ENCODE data around the gene RAP2C. TPM values are rescaled to one million over a fixed set of nuclear protein-coding genes. Genes with fewer than 3 reads are reported as not detected.

Gene RAP2C
- total and polyA plus RNA-seq, 12 donors, result 7.6 to 27.7 (median 16.5) TPM

- H3K36me3 ChIP-seq, result peaks cover 0 to 39% (median 0%) of the 10 kb centered on the region in 9 donors
- peaks cover 0 to 63% (median 16%) of the 10 kb centered on the region in 9 donors for H3K4me1 ChIP-seq
- WGBS, 2 donors, result 38 to 47% methylated on average over 5 of the region's 5 CpGs
- no peak overlapping the region for H3K4me3 ChIP-seq
- TF ChIP-seq, protein P1, sequence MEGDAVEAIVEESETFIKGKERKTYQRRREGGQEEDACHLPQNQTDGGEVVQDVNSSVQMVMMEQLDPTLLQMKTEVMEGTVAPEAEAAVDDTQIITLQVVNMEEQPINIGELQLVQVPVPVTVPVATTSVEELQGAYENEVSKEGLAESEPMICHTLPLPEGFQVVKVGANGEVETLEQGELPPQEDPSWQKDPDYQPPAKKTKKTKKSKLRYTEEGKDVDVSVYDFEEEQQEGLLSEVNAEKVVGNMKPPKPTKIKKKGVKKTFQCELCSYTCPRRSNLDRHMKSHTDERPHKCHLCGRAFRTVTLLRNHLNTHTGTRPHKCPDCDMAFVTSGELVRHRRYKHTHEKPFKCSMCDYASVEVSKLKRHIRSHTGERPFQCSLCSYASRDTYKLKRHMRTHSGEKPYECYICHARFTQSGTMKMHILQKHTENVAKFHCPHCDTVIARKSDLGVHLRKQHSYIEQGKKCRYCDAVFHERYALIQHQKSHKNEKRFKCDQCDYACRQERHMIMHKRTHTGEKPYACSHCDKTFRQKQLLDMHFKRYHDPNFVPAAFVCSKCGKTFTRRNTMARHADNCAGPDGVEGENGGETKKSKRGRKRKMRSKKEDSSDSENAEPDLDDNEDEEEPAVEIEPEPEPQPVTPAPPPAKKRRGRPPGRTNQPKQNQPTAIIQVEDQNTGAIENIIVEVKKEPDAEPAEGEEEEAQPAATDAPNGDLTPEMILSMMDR (IDR thresholded peaks at IDR 0.05), result no peak
- no peaks in the 10 kb centered on the region for H3K9me3 ChIP-seq
- H3K27ac ChIP-seq, result peak overlapping the region in 2 of 10 donors; percentile 9 to 31
- peaks cover 0 to 34% (median 0%) of the 10 kb centered on the region in 7 donors for H3K27me3 ChIP-seq
- ATAC-seq (no peak), DNase-seq (no peak)
- intact Hi-C loops (cut with DNase I), result no loop called here
Observed at GRCh38 chrX:132206259-132206658, 13.0 kb downstream of the RAP2C start.

DNA sequence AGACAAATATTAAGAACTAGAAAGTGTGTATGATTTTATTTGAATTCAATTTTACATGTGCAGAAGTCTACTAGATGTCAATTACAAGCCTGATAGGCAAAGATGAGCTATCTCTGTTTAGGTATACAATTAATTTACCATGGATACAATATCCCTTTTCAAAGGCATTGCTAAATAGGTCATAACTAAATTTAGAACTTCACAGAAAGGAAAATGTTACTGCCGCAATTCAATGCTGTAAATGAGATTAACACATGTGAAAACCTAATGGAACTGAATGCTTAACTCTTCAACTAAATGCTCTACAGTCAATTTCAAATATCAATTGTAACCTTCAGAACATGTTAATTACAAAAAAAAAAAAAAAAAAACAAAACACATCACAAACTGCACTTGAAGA is 14.6 kb downstream of the RAP2C start:
- intact Hi-C loops (cut with DNase I), result no loop called here
- H3K4me1 ChIP-seq, result peaks cover 0 to 56% (median 14%) of the 10 kb centered on the region in 9 donors
- peak overlapping the region in 2 of 10 donors; percentile 15 to 16 for H3K27ac ChIP-seq
- ATAC-seq (peak in 2 of 8 donors; percentile 48 to 57), DNase-seq (no peak)
- TF ChIP-seq, protein P1 (IDR thresholded peaks at IDR 0.05), result no peak
- H3K4me3 ChIP-seq, result no peak overlapping the region
- H3K36me3 ChIP-seq, result peaks cover 0 to 45% (median 0%) of the 10 kb centered on the region in 9 donors
- H3K27me3 ChIP-seq, result peaks cover 0 to 39% (median 0%) of the 10 kb centered on the region in 7 donors
- WGBS, 2 donors, result 16 to 24% methylated on average over 1 of the region's 1 CpG
- H3K9me3 ChIP-seq, result no peaks in the 10 kb centered on the region

DNA sequence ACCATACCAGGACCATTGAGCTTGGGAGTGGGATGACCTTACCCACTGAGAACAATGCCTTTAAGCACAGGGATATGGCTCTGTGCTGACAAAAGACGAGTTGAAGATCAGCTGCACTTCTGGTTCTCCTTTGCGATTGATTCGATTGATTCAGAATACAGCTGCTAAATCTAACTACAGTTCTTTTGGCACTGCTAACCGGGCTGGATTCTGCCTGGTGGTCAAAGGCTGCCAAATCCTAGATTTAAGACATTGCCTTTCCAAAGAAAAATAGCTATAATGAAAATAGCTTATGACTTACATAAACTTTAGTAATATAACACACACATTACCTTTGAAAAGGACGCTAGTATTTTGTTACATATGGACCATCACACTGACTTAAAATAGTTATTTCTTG is 18.3 kb downstream of the RAP2C start:
- no peaks in the 10 kb centered on the region for H3K9me3 ChIP-seq
- TF ChIP-seq, protein P1 (IDR thresholded peaks at IDR 0.05), result no peak
- ATAC-seq, result no peak
- no peak overlapping the region for H3K4me3 ChIP-seq
- DNase-seq, result no peak
- peaks cover 0 to 36% (median 0%) of the 10 kb centered on the region in 7 donors for H3K27me3 ChIP-seq
- intact Hi-C loops (cut with DNase I), result no loop called here
- no peak overlapping the region for H3K27ac ChIP-seq
- H3K36me3 ChIP-seq, result peaks cover 0 to 40% (median 0%) of the 10 kb centered on the region in 9 donors
- WGBS, 2 donors, result 62 to 68% methylated on average over 5 of the region's 5 CpGs
- peaks cover 0 to 22% (median 6%) of the 10 kb centered on the region in 9 donors for H3K4me1 ChIP-seq

- Histone ChIP-seq H3K4me3 (no peak overlapping the region), H3K27me3 (peaks cover 0 to 31% (median 0%) of the 10 kb centered on the region in 7 donors), H3K9me3 (no peaks in the 10 kb centered on the region), H3K4me1 (peaks cover 0 to 12% (median 0%) of the 10 kb centered on the region in 9 donors), H3K36me3 (peaks cover 0 to 32% (median 0%) of the 10 kb centered on the region in 9 donors), H3K27ac (no peak overlapping the region)
- TF ChIP-seq, protein P1 (IDR thresholded peaks at IDR 0.05), result no peak
- intact Hi-C loops (cut with DNase I), result no loop called here
- 94 to 98% methylated on average over 6 of the region's 6 CpGs for WGBS, 2 donors
- no peak for ATAC-seq
- DNase-seq, result no peak
Observed at GRCh38 chrX:132199941-132200340, 19.3 kb downstream of the RAP2C start.

Data from heart right ventricle (tissue), 16 donors.